Karpas-422 (cell line): ENCODE measurements around the gene SOX5. TPM values are rescaled to one million over a fixed set of nuclear protein-coding genes. Genes with fewer than 3 reads are reported as not detected.

Experiments used
- DNase-seq: peaks from one replicate; pipeline ENCODE4 v3.0.0-alpha.2; 2015
- H2AFZ ChIP-seq: fragments of 200-600 bp; sonication (generic); 2 replicates; pipeline ENCODE4 v1.6.1; 2014; ENCODE audit warnings: antibody characterized with exemption, low read length, mixed read lengths
- H3K27ac ChIP-seq: fragments of 200-600 bp; sonication (generic); 2 replicates; pipeline ENCODE4 v1.5.1; 2014; ENCODE audit warnings: mild to moderate bottlenecking, low read length, moderate library complexity
- H3K27me3 ChIP-seq: fragments of 200-600 bp; sonication (generic); 2 replicates; pipeline ENCODE4 v1.6.1; 2014; ENCODE audit warnings: low read length, mixed read lengths
- H3K36me3 ChIP-seq: fragments of 200-600 bp; sonication (generic); 2 replicates; pipeline ENCODE4 v1.6.1; 2014; ENCODE audit warnings: low read length, mixed read lengths; ENCODE audit not compliant: insufficient read depth
- H3K4me1 ChIP-seq: fragments of 200-600 bp; sonication (generic); 2 replicates; pipeline ENCODE4 v1.6.1; 2014; ENCODE audit warnings: mild to moderate bottlenecking, low read length, mixed read lengths
- H3K4me2 ChIP-seq: fragments of 200-600 bp; sonication (generic); 2 replicates; pipeline ENCODE4 v1.6.1; 2014; ENCODE audit warnings: low read length, low read depth, mild to moderate bottlenecking; ENCODE audit not compliant: poor library complexity, severe bottlenecking
- H3K4me3 ChIP-seq: fragments of 200-600 bp; sonication (generic); 2 replicates; pipeline ENCODE4 v1.5.1; 2014; ENCODE audit warnings: mild to moderate bottlenecking, antibody characterized with exemption, low read length, mixed read lengths
- H3K79me2 ChIP-seq: fragments of 200-600 bp; sonication (generic); 2 replicates; pipeline ENCODE4 v1.6.1; 2014; ENCODE audit warnings: mild to moderate bottlenecking, low read length, mixed read lengths
- H3K9ac ChIP-seq: fragments of 200-600 bp; sonication (generic); 2 replicates; pipeline ENCODE4 v1.6.0; 2014; ENCODE audit warnings: low read length
- H3K9me2 ChIP-seq: fragments of 200-600 bp; sonication (generic), shearing (Covaris generic); replicated peaks from 2 replicates; pipeline ENCODE4 v1.6.0; 2014; ENCODE audit warnings: mild to moderate bottlenecking, low read length, moderate library complexity; ENCODE audit not compliant: insufficient read depth
- H3K9me3 ChIP-seq: fragments of 300-700, 200-600 bp; sonication (generic); 2 replicates; pipeline ENCODE4 v1.6.1; 2014; ENCODE audit warnings: low read length, mixed read lengths
- H4K20me1 ChIP-seq: fragments of 200-600 bp; sonication (generic); 2 replicates; pipeline ENCODE4 v1.6.1; 2014; ENCODE audit warnings: mild to moderate bottlenecking, antibody characterized with exemption, low read length, low read depth; ENCODE audit not compliant: insufficient read depth
- total RNA-seq: library from RNA; depleted of rRNA; stranded (reverse); fragments of >200 nt; shearing (Covaris generic); gene quantifications from 2 replicates; pipeline ENCODE4 v1.2.3, GENCODE V29; 2014; ENCODE audit warnings: low replicate concordance

The SOX5 gene
- total RNA-seq, 1 experiment from 2014 or later = 30.5 TPM

DNA sequence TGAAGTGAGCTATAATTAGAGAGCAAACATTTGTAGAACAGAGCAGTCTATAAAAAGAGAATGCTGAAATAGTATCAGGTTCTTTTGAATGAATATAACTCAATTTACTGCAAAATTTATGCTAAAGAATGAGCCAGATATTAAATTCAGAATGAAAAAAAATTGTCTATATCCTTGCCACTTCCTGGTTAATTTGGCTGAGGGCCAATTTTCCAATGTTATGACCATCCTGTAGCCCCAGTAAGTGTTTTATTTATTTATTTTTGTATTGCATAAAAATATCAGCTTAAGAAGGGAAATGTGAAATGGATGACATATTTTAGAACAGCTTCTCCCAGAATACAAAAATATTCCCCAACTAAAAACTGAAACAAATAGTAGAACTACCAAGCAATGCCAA, 263.4 kb downstream of the SOX5 start:
- no peak for DNase-seq
- Histone ChIP-seq H3K36me3 (no peaks in the 10 kb centered on the region), H3K79me2 (no peaks in the 10 kb centered on the region), H4K20me1 (no peaks in the 10 kb centered on the region), H3K27ac (no peak overlapping the region), H3K4me1 (no peaks in the 10 kb centered on the region), H3K9me3 (no peaks in the 10 kb centered on the region), H3K4me2 (no peak overlapping the region), H3K27me3 (no peaks in the 10 kb centered on the region), H2AFZ (no peak overlapping the region), H3K4me3 (no peak overlapping the region), H3K9me2 (no peaks in the 10 kb centered on the region), H3K9ac (no peak overlapping the region)

- H3K9me2 ChIP-seq = no peaks in the 10 kb centered on the region
- H3K4me2 ChIP-seq = no peak overlapping the region
- H3K4me3 ChIP-seq = no peak overlapping the region
- no peak for DNase-seq
- no peaks in the 10 kb centered on the region for H4K20me1 ChIP-seq
- no peaks in the 10 kb centered on the region for H3K36me3 ChIP-seq
- H3K27ac ChIP-seq = no peak overlapping the region
- H2AFZ ChIP-seq = no peak overlapping the region
- H3K9ac ChIP-seq = no peak overlapping the region
- H3K27me3 ChIP-seq = no peaks in the 10 kb centered on the region
- H3K4me1 ChIP-seq = no peaks in the 10 kb centered on the region
- no peaks in the 10 kb centered on the region for H3K9me3 ChIP-seq
- no peaks in the 10 kb centered on the region for H3K79me2 ChIP-seq
Measured at GRCh38 chr12:23684121-23684520, 265.3 kb downstream of the SOX5 start.

- Histone ChIP-seq H2AFZ (no peak overlapping the region), H3K79me2 (no peaks in the 10 kb centered on the region), H3K4me3 (no peak overlapping the region), H3K4me1 (no peaks in the 10 kb centered on the region), H3K36me3 (no peaks in the 10 kb centered on the region), H3K9me2 (no peaks in the 10 kb centered on the region), H3K9me3 (no peaks in the 10 kb centered on the region), H3K9ac (no peak overlapping the region), H3K27ac (no peak overlapping the region), H3K27me3 (no peaks in the 10 kb centered on the region), H3K4me2 (no peak overlapping the region), H4K20me1 (no peaks in the 10 kb centered on the region)
- no peak for DNase-seq
Measured at GRCh38 chr12:23681237-23681636, 268.2 kb downstream of the SOX5 start.

DNA sequence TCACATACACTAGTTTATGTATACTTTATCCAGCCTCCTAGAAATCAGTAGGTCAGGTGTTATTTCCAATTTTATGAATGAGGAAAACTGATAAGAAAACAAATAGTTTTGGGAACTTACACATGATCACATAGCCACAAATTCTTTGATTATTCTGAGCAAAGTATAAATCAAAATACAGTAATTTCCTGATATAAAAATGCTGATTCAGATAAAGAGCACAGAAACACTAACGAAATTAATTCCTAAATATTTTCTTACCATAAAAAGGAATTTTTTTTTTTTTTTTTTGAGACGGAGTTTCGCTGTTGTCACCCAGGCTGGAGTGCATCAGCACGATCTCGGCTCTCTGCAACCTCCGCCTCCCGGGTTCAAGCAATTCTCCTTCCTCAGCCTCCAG, 275.4 kb downstream of the SOX5 start:
- no peaks in the 10 kb centered on the region for H3K9me2 ChIP-seq
- no peak overlapping the region for H3K9ac ChIP-seq
- H3K36me3 ChIP-seq = no peaks in the 10 kb centered on the region
- no peak overlapping the region for H2AFZ ChIP-seq
- no peaks in the 10 kb centered on the region for H3K9me3 ChIP-seq
- H3K79me2 ChIP-seq = no peaks in the 10 kb centered on the region
- no peak overlapping the region for H3K4me3 ChIP-seq
- no peaks in the 10 kb centered on the region for H4K20me1 ChIP-seq
- H3K4me1 ChIP-seq = no peaks in the 10 kb centered on the region
- no peak for DNase-seq
- no peak overlapping the region for H3K27ac ChIP-seq
- H3K4me2 ChIP-seq = no peak overlapping the region
- H3K27me3 ChIP-seq = no peaks in the 10 kb centered on the region

- H3K27ac ChIP-seq = no peak overlapping the region
- no peaks in the 10 kb centered on the region for H3K36me3 ChIP-seq
- no peak for DNase-seq
Measured at GRCh38 chr12:23671881-23672280, 277.6 kb downstream of the SOX5 start.

GRCh38 chr12:23670684-23671083, 278.8 kb downstream of the SOX5 start:
- no peaks in the 10 kb centered on the region for H3K27me3 ChIP-seq
- no peaks in the 10 kb centered on the region for H3K9me2 ChIP-seq
- H3K79me2 ChIP-seq = no peaks in the 10 kb centered on the region
- no peak overlapping the region for H3K9ac ChIP-seq
- H3K4me1 ChIP-seq = no peaks in the 10 kb centered on the region
- no peak for DNase-seq
- H2AFZ ChIP-seq = no peak overlapping the region
- H3K4me3 ChIP-seq = no peak overlapping the region
- no peaks in the 10 kb centered on the region for H4K20me1 ChIP-seq
- H3K9me3 ChIP-seq = no peaks in the 10 kb centered on the region
- no peak overlapping the region for H3K4me2 ChIP-seq
- H3K27ac ChIP-seq = no peak overlapping the region
- H3K36me3 ChIP-seq = no peaks in the 10 kb centered on the region

More at GRCh38 chr12:23671881-23672280, 277.6 kb downstream of the SOX5 start:
- Histone ChIP-seq H2AFZ (no peak overlapping the region), H3K27me3 (no peaks in the 10 kb centered on the region), H3K4me3 (no peak overlapping the region), H3K9me2 (no peaks in the 10 kb centered on the region), H3K79me2 (no peaks in the 10 kb centered on the region), H3K4me1 (no peaks in the 10 kb centered on the region), H4K20me1 (no peaks in the 10 kb centered on the region), H3K9ac (no peak overlapping the region), H3K4me2 (no peak overlapping the region), H3K9me3 (no peaks in the 10 kb centered on the region)

DNA sequence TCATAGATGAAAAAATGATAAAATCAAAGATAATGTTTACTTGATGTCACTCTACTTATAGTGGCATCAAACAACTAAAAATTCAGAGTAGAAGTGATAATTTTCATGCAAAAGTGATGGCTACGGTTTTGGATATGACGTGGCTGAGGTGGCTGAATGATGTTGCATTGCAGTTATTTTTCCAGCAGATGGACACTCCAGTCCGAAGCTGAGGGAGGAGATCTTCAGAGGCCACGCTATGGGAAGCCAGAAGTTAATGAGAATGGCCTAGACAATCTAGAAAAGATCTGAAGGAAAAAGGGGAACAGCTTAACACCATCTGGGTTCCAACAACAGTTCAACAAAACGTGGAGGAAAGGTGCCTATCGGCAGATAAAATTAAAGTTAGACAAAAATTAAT, 279.8 kb downstream of the SOX5 start:
- H3K4me3 ChIP-seq = no peak overlapping the region
- no peaks in the 10 kb centered on the region for H3K79me2 ChIP-seq
- no peaks in the 10 kb centered on the region for H3K9me2 ChIP-seq
- no peak overlapping the region for H2AFZ ChIP-seq
- no peaks in the 10 kb centered on the region for H3K36me3 ChIP-seq
- no peaks in the 10 kb centered on the region for H3K9me3 ChIP-seq
- H3K27ac ChIP-seq = no peak overlapping the region
- H3K4me2 ChIP-seq = no peak overlapping the region
- no peaks in the 10 kb centered on the region for H3K4me1 ChIP-seq
- DNase-seq = no peak
- no peak overlapping the region for H3K9ac ChIP-seq
- H3K27me3 ChIP-seq = no peaks in the 10 kb centered on the region
- H4K20me1 ChIP-seq = no peaks in the 10 kb centered on the region

GRCh38 chr12:23666866-23667265, 282.6 kb downstream of the SOX5 start:
- Histone ChIP-seq H3K27ac (no peak overlapping the region), H3K9ac (no peak overlapping the region), H3K4me1 (no peaks in the 10 kb centered on the region), H3K79me2 (no peaks in the 10 kb centered on the region), H4K20me1 (no peaks in the 10 kb centered on the region), H3K27me3 (no peaks in the 10 kb centered on the region), H3K36me3 (no peaks in the 10 kb centered on the region), H3K9me3 (no peaks in the 10 kb centered on the region), H3K9me2 (no peaks in the 10 kb centered on the region), H3K4me2 (no peak overlapping the region), H2AFZ (no peak overlapping the region), H3K4me3 (no peak overlapping the region)
- DNase-seq = no peak

DNA sequence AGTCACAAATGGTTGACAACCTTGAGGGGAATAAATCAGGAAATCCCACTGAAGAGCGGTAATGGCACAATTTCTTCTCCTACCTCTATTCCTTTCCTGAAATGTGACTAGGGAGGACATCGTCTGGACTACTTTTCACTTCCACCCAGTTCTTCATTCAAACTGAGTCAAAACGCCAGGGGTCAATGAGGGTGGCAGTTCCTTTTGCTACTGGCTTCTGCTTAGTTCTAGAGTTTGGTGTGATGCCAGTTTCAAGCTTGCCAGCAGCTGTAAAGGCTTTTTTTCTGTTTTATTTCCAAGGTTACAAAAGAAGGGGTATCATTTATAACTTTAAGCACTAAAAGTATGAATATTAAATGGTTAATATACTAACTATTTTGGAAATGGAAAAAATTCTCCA, 286.5 kb downstream of the SOX5 start:
- H3K4me3 ChIP-seq = no peak overlapping the region
- H3K9me3 ChIP-seq = no peaks in the 10 kb centered on the region
- H3K36me3 ChIP-seq = no peaks in the 10 kb centered on the region
- H3K27ac ChIP-seq = no peak overlapping the region
- H4K20me1 ChIP-seq = no peaks in the 10 kb centered on the region
- no peak for DNase-seq
- no peak overlapping the region for H3K4me2 ChIP-seq
- no peaks in the 10 kb centered on the region for H3K9me2 ChIP-seq
- H3K79me2 ChIP-seq = no peaks in the 10 kb centered on the region
- no peaks in the 10 kb centered on the region for H3K4me1 ChIP-seq
- no peak overlapping the region for H3K9ac ChIP-seq
- H2AFZ ChIP-seq = no peak overlapping the region
- no peaks in the 10 kb centered on the region for H3K27me3 ChIP-seq
